ENCODE data around the gene SDC3.

DNA sequence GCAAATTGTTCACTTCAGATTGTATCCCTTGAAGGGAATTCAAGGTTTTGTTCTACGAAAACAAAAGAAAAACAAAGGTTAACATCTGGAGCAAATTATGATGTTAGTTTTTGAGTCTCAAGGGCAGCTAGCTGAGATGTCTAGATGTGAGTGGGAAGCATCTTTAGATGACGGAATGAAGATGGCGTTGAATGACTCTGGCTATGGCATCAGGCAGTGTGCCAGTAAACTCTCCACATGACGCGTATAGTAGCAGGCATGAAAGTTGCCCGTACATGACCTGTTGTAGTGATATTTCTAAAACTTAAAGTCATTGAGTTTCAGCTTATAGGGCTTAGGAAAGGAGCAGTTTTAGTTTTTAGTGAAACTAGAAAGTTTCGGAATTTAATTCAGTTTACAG lies 12.3 kb upstream of the SDC3 start:
- TF ChIP-seq, protein P1, sequence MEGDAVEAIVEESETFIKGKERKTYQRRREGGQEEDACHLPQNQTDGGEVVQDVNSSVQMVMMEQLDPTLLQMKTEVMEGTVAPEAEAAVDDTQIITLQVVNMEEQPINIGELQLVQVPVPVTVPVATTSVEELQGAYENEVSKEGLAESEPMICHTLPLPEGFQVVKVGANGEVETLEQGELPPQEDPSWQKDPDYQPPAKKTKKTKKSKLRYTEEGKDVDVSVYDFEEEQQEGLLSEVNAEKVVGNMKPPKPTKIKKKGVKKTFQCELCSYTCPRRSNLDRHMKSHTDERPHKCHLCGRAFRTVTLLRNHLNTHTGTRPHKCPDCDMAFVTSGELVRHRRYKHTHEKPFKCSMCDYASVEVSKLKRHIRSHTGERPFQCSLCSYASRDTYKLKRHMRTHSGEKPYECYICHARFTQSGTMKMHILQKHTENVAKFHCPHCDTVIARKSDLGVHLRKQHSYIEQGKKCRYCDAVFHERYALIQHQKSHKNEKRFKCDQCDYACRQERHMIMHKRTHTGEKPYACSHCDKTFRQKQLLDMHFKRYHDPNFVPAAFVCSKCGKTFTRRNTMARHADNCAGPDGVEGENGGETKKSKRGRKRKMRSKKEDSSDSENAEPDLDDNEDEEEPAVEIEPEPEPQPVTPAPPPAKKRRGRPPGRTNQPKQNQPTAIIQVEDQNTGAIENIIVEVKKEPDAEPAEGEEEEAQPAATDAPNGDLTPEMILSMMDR (conservative IDR thresholded peaks at IDR 0.05) = no peak
- no peak for TF ChIP-seq EZH2 (IDR thresholded peaks at IDR 0.05; ENCODE audit: low read depth)

Measured in PC-9 (cell line).